ENCODE measurements around the gene PLEKHM2. TPM values are rescaled to one million over a fixed set of nuclear protein-coding genes. Genes with fewer than 3 reads are reported as not detected.

PLEKHM2 gene
- total and polyA plus RNA-seq, 2 of the 8 experiments (the other 6 are each of a cell fraction or from before 2014, with no cell fraction given): 38.3 to 47.6 TPM

GRCh38 chr1:15764269-15764764 is 80.2 kb downstream of the PLEKHM2 start:
- Histone ChIP-seq H4K91ac (replicated peaks; ENCODE audit: insufficient read length, low read length) (no peak overlapping the region), H3K4me2 (ENCODE audit: insufficient read depth in 1 of 2, low read depth in 2 of 2, low read length in 2 of 2) (no peak overlapping the region), H3K79me1 (ENCODE audit: low read depth, low read length) (peaks cover 17% of the 10 kb centered on the region), H2BK120ac (replicated peaks; ENCODE audit: low read depth, low read length) (no peak overlapping the region), H2BK5ac (ENCODE audit: low read depth, low read length) (no peak overlapping the region), H3K14ac (ENCODE audit: insufficient read length) (no peak overlapping the region), H3K27me3 (replicated peaks in 1 of 4; ENCODE audit: control insufficient read depth in 3 of 4, extremely low read depth in 1 of 4, insufficient read depth in 3 of 4, low read length in 3 of 4) (no peaks in the 10 kb centered on the region), H3K9ac (replicated peaks in 1 of 4; ENCODE audit: extremely low read depth in 1 of 4, low read depth in 3 of 4, low read length in 3 of 4) (no peak overlapping the region), H3K18ac (ENCODE audit: extremely low read depth, low read length) (no peak overlapping the region), H2AK5ac (ENCODE audit: low read depth, low read length) (no peak overlapping the region), H4K5ac (ENCODE audit: insufficient read length, low read depth, low read length) (no peak overlapping the region), H3K4me3 (ENCODE audit: extremely low read depth in 1 of 4, insufficient read depth in 2 of 4, low read depth in 3 of 4, low read length in 4 of 4) (no peak overlapping the region), H3K4ac (replicated peaks; ENCODE audit: insufficient read length, low read depth, low read length) (no peak overlapping the region), H3K27ac (ENCODE audit: low read depth, low read length) (no peak overlapping the region; the same call in 1 of the 2 replicates), H2BK15ac (ENCODE audit: low read length) (no peak overlapping the region), H2AFZ (ENCODE audit: low read length) (no peak overlapping the region), H3K79me2 (ENCODE audit: control insufficient read depth in 1 of 2, insufficient read depth in 2 of 2, low read length in 2 of 2) (peaks cover 0 to 44% of the 10 kb centered on the region in 2 experiments; a peak in 2 of 4 replicates), H3K23ac (ENCODE audit: insufficient read length) (no peak overlapping the region), H3K9me3 (ENCODE audit: insufficient read depth in 2 of 2, low read depth in 1 of 2, low read length in 1 of 2) (no peaks in the 10 kb centered on the region), H3K36me3 (ENCODE audit: control insufficient read depth in 2 of 4, insufficient read depth in 4 of 4, low read length in 3 of 4) (peaks cover 13 to 49% (median 25%) of the 10 kb centered on the region in 4 experiments; a peak in 7 of 8 replicates), H3K4me1 (replicated peaks in 1 of 4; ENCODE audit: control insufficient read depth in 3 of 4, insufficient read depth in 4 of 4, low read length in 3 of 4) (peaks cover 0 to 9% (median 8%) of the 10 kb centered on the region in 4 experiments; a peak in 6 of 7 replicates), H4K20me1 (replicated peaks in 1 of 2; ENCODE audit: control insufficient read depth in 1 of 2, insufficient read depth in 2 of 2, low read length in 2 of 2) (peaks cover 10 to 19% of the 10 kb centered on the region in 2 experiments), H2BK12ac (ENCODE audit: low read depth, low read length) (no peak overlapping the region), H3K56ac (replicated peaks; ENCODE audit: insufficient read length, low read depth, low read length) (no peak overlapping the region), H3K23me2 (ENCODE audit: low read depth, low read length) (peaks cover 2% of the 10 kb centered on the region; the same call in 1 of the 2 replicates), H4K8ac (ENCODE audit: extremely low read depth, insufficient read depth, low read length) (no peak overlapping the region; the same call in 1 of the 2 replicates), H2BK20ac (ENCODE audit: low read length) (no peak overlapping the region)
- 92% methylated on average over 10 of the region's 10 CpGs; no CpG with 5 or more reads in 1 of the 2 experiments for WGBS, 2 experiments (ENCODE audit: extremely low coverage in 1 of 2, insufficient coverage in 1 of 2, insufficient read length in 1 of 2, insufficient replicate concordance in 2 of 2, low coverage in 1 of 2, low lambda C conversion rate in 2 of 2, missing lambda C conversion rate in 1 of 2)
- FAIRE-seq: no peak
- no peak for DNase-seq (ENCODE audit: low read depth in 1 of 2, low spot score in 2 of 2)
- TF ChIP-seq EZH2 (IDR thresholded peaks at IDR 0.05; ENCODE audit: low read depth, low read length, severe bottlenecking): no peak
- TF ChIP-seq EP300 (IDR thresholded peaks at IDR 0.05; ENCODE audit: borderline replicate concordance in 1 of 2, low read depth in 2 of 2, low read length in 2 of 2): no peak
- CTCF ChIA-PET (ENCODE audit: partially characterized antibody): interaction anchor here (1.0 to 2.7 kb wide), 2 partner anchors 28 to 38 kb away, joined by 6 to 13 read pairs; no protein-coding TSS in a partner anchor
- POLR2A ChIA-PET (ENCODE audit: partially characterized antibody): interaction anchor here (0.7 to 4.9 kb wide), 7 partner anchors 11 to 40 kb away, joined by 3 to 33 read pairs (median 3); no protein-coding TSS in a partner anchor

Data from H1 (cell line).